Psoas muscle (tissue), 8 donors: ENCODE measurements around the gene RWDD2A. TPM values are rescaled to one million over a fixed set of nuclear protein-coding genes. Genes with fewer than 3 reads are reported as not detected.

Source experiments
- ATAC-seq, 4 donors: fragments of 200-7000 bp; cut with Tn5 transposase; one replicate each; pipeline ENCODE4 v1.9.1; 2020; ENCODE audit warnings: moderate library complexity in 3 of 4, mild to moderate bottlenecking in 2 of 4
- DNase-seq, 2 donors: peaks; one replicate each; pipeline ENCODE4 v3.0.0-alpha.2; 2020
- H3K27ac ChIP-seq: fragments of 200-600 bp; one replicate; pipeline ENCODE4 v1.8.0; 2022
- H3K27me3 ChIP-seq, 3 donors: fragments of 200-600 bp in 1 of 3; one replicate each; pipeline versions ENCODE4 v1.6.1 to v1.8.0; 2013 to 2022; ENCODE audit warnings: low read length in 2 of 3, mild to moderate bottlenecking in 2 of 3, moderate library complexity in 1 of 3; ENCODE audit not compliant: insufficient read depth in 3 of 3
- H3K36me3 ChIP-seq, 2 donors: fragments of 200-600 bp in 1 of 2; one replicate each; pipeline versions ENCODE4 v1.6.1 to v1.8.0; 2013 to 2022; ENCODE audit warnings: low read depth in 1 of 2, mild to moderate bottlenecking in 1 of 2, moderate library complexity in 1 of 2; ENCODE audit not compliant: insufficient read depth in 1 of 2
- H3K4me1 ChIP-seq: fragments of 200-600 bp; one replicate; pipeline ENCODE4 v1.8.0; 2022
- H3K4me3 ChIP-seq: fragments of 200-600 bp; one replicate; pipeline ENCODE4 v1.8.0; 2022; ENCODE audit warnings: mild to moderate bottlenecking
- H3K9me3 ChIP-seq: fragments of 200-600 bp; one replicate; pipeline ENCODE4 v1.8.0; 2022
- CTCF ChIP-seq: fragments of 200-600 bp; IDR thresholded peaks from one replicate; pipeline ENCODE4 v1.8.0; 2022; ENCODE audit warnings: antibody characterized with exemption
- WGBS, 3 donors: extraction: QIAGEN DNeasy Blood & Tissue Kit; methylation state at CpG; one replicate each; pipeline versions ENCODE4 v1.1.6 to v1.1.7; 2013; 5-methylcytosine and 5-hydroxymethylcytosine counted together
- intact Hi-C, 2 donors: fragments of 100-400 bp; cut with DNase I; formaldehyde crosslinking; loops; one replicate each; pipeline versions ENCODE4 v1.11.0 to v1.14.2; 2022
- polyA plus RNA-seq, 3 donors: library from polyadenylated mRNA; stranded (reverse); fragments of 200-250 nt; gene quantifications; one replicate each; pipeline ENCODE4 v1.2.3, GENCODE V29; 2013
- total RNA-seq, 4 donors: library from RNA; stranded (reverse); fragmentation: NEBNext Ultra II Directional in 2 of 4; extraction: Animal tissue kit (Norgen Biotek cat#: 25700) in 2 of 4; gene quantifications; one replicate each; pipeline versions ENCODE4 v1.2.1 to v1.2.4, GENCODE V29; 2021 to 2023
- donor health status: healthy with polysubstance abuse.
- donor health status: DM: no; HTN: no; CAD: no; lungs with moderate emphysema.
- donor health status: Bipolar disorder and iron deficiency.
- donor health status: healthy.
- donor health status: DM: yes; HTN: yes; CAD: no.
- donor health status: DM: no; HTN: no; CAD: no.
- donor health status: DM: no; HTN: no; CAD: no.
- donor health status: DM: yes; HTN: yes; CAD: no.

Gene RWDD2A
- total and polyA plus RNA-seq, 7 donors, result 1.3 to 2.6 (median 2.1) TPM

- ATAC-seq, result no peak
- no peaks in the 10 kb centered on the region for H3K27me3 ChIP-seq
- H3K36me3 ChIP-seq, result peaks cover 2 to 97% of the 10 kb centered on the region in 2 donors
- no peaks in the 10 kb centered on the region for H3K9me3 ChIP-seq
- DNase-seq, result no peak
- H3K4me1 ChIP-seq, result no peaks in the 10 kb centered on the region
- H3K4me3 ChIP-seq, result no peak overlapping the region
- 86 to 94% (median 89%) methylated on average over 4 of the region's 4 CpGs for WGBS, 3 donors
- intact Hi-C loops, result loop anchor here (10.0 kb wide), 1 partner anchor 939 kb away; no protein-coding TSS in a partner anchor
- TF ChIP-seq CTCF, result no peak
- H3K27ac ChIP-seq, result no peak overlapping the region
Measured at GRCh38 chr6:83153883-83154521, 39.2 kb upstream of the RWDD2A start.

- DNase-seq (no peak), ATAC-seq (no peak)
- Histone ChIP-seq H3K4me1 (no peaks in the 10 kb centered on the region), H3K27ac (no peak overlapping the region), H3K4me3 (no peak overlapping the region), H3K9me3 (no peaks in the 10 kb centered on the region), H3K36me3 (peaks cover 2 to 99% of the 10 kb centered on the region in 2 donors), H3K27me3 (no peaks in the 10 kb centered on the region)
- intact Hi-C loops, result loop anchor here (10.0 kb wide), 1 partner anchor 941 kb away; no protein-coding TSS in a partner anchor
- no peak for TF ChIP-seq CTCF
- WGBS, 3 donors, result 28 to 45% (median 34%) methylated on average over 2 of the region's 2 CpGs
Measured at GRCh38 chr6:83155794-83156193, 37.4 kb upstream of the RWDD2A start.

GRCh38 chr6:83160167-83160566 is 33.0 kb upstream of the RWDD2A start:
- intact Hi-C loops, result no loop called here
- Histone ChIP-seq H3K27me3 (no peaks in the 10 kb centered on the region), H3K9me3 (no peaks in the 10 kb centered on the region), H3K27ac (no peak overlapping the region), H3K4me3 (no peak overlapping the region), H3K36me3 (peaks cover 2 to 99% of the 10 kb centered on the region in 2 donors), H3K4me1 (no peaks in the 10 kb centered on the region)
- WGBS, 3 donors, result 41 to 70% (median 60%) methylated on average over 1 of the region's 1 CpG
- ATAC-seq, result peak in 1 of 4 donors; percentile 64
- TF ChIP-seq CTCF, result no peak
- DNase-seq, result no peak

- intact Hi-C loops, result loop anchor here (5.0 kb wide), 2 partner anchors 41 to 51 kb away; no protein-coding TSS in a partner anchor
- H3K4me1 ChIP-seq, result no peaks in the 10 kb centered on the region
- H3K27me3 ChIP-seq, result no peaks in the 10 kb centered on the region
- no peak overlapping the region for H3K27ac ChIP-seq
- 77 to 88% (median 86%) methylated on average over 5 of the region's 5 CpGs for WGBS, 3 donors
- no peak for DNase-seq
- peaks cover 12 to 100% of the 10 kb centered on the region in 2 donors for H3K36me3 ChIP-seq
- no peaks in the 10 kb centered on the region for H3K9me3 ChIP-seq
- no peak for ATAC-seq
- TF ChIP-seq CTCF, result no peak
- no peak overlapping the region for H3K4me3 ChIP-seq
Measured at GRCh38 chr6:83167726-83168278, 25.4 kb upstream of the RWDD2A start.
